ENCODE results near the gene FBXW11. TPM values are rescaled to one million over a fixed set of nuclear protein-coding genes. Genes with fewer than 3 reads are reported as not detected.
"Not testable (repeated sequence)": the region's sequence is repeated elsewhere in the genome, so short reads cannot be mapped to it uniquely, and the experiment has no call there.

Gene FBXW11
- total RNA-seq, 1 donor from 2014 or later = 54.8 TPM

GRCh38 chr5:171891595-171891994 lies 114.8 kb downstream of the FBXW11 start:
- Mint-ChIP-seq H3K4me3 (ENCODE audit: unreplicated experiment) (no peak overlapping the region), H3K9me3 (ENCODE audit: low read depth) (no peaks in the 10 kb centered on the region), H3K27me3 (ENCODE audit: low read depth) (no peaks in the 10 kb centered on the region), H3K36me3 (ENCODE audit: low read depth) (peaks cover 7% of the 10 kb centered on the region), H3K4me1 (ENCODE audit: low read depth) (peaks cover 45% of the 10 kb centered on the region), H3K27ac (ENCODE audit: unreplicated experiment) (no peak overlapping the region)
- no peak for DNase-seq (ENCODE audit: low spot score)
- TF ChIP-seq, protein P1, sequence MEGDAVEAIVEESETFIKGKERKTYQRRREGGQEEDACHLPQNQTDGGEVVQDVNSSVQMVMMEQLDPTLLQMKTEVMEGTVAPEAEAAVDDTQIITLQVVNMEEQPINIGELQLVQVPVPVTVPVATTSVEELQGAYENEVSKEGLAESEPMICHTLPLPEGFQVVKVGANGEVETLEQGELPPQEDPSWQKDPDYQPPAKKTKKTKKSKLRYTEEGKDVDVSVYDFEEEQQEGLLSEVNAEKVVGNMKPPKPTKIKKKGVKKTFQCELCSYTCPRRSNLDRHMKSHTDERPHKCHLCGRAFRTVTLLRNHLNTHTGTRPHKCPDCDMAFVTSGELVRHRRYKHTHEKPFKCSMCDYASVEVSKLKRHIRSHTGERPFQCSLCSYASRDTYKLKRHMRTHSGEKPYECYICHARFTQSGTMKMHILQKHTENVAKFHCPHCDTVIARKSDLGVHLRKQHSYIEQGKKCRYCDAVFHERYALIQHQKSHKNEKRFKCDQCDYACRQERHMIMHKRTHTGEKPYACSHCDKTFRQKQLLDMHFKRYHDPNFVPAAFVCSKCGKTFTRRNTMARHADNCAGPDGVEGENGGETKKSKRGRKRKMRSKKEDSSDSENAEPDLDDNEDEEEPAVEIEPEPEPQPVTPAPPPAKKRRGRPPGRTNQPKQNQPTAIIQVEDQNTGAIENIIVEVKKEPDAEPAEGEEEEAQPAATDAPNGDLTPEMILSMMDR (IDR thresholded peaks at IDR 0.05) = no peak

- H3K4me3 Mint-ChIP-seq (ENCODE audit: unreplicated experiment) = no peak overlapping the region
- H3K36me3 Mint-ChIP-seq (ENCODE audit: low read depth) = peaks cover 7% of the 10 kb centered on the region
- TF ChIP-seq, protein P1 (IDR thresholded peaks at IDR 0.05) = no peak
- no peak for DNase-seq (ENCODE audit: low spot score)
- peaks cover 45% of the 10 kb centered on the region for H3K4me1 Mint-ChIP-seq (ENCODE audit: low read depth)
- H3K9me3 Mint-ChIP-seq (ENCODE audit: low read depth) = no peaks in the 10 kb centered on the region
- no peaks in the 10 kb centered on the region for H3K27me3 Mint-ChIP-seq (ENCODE audit: low read depth)
- no peak overlapping the region for H3K27ac Mint-ChIP-seq (ENCODE audit: unreplicated experiment)
Observed at GRCh38 chr5:171891150-171891549, 115.3 kb downstream of the FBXW11 start.

GRCh38 chr5:171888051-171888481 lies 118.4 kb downstream of the FBXW11 start:
- TF ChIP-seq, protein P1 (IDR thresholded peaks at IDR 0.05) = no peak
- peaks cover 16% of the 10 kb centered on the region for H3K4me1 Mint-ChIP-seq (ENCODE audit: low read depth)
- DNase-seq (ENCODE audit: low spot score) = no peak
- H3K27ac Mint-ChIP-seq (ENCODE audit: unreplicated experiment) = no peak overlapping the region
- H3K4me3 Mint-ChIP-seq (ENCODE audit: unreplicated experiment) = no peak overlapping the region
- no peaks in the 10 kb centered on the region for H3K9me3 Mint-ChIP-seq (ENCODE audit: low read depth)
- peaks cover 21% of the 10 kb centered on the region for H3K36me3 Mint-ChIP-seq (ENCODE audit: low read depth)
- H3K27me3 Mint-ChIP-seq (ENCODE audit: low read depth) = no peaks in the 10 kb centered on the region

GRCh38 chr5:171886037-171886436 lies 120.4 kb downstream of the FBXW11 start:
- H3K27me3 Mint-ChIP-seq (ENCODE audit: low read depth); H3K4me3 Mint-ChIP-seq (ENCODE audit: unreplicated experiment); H3K4me1 Mint-ChIP-seq (ENCODE audit: low read depth); H3K27ac Mint-ChIP-seq (ENCODE audit: unreplicated experiment); H3K9me3 Mint-ChIP-seq (ENCODE audit: low read depth); DNase-seq (ENCODE audit: low spot score): not testable (repeated sequence)
- H3K36me3 Mint-ChIP-seq (ENCODE audit: low read depth) = peaks cover 19% of the 10 kb centered on the region

DNA sequence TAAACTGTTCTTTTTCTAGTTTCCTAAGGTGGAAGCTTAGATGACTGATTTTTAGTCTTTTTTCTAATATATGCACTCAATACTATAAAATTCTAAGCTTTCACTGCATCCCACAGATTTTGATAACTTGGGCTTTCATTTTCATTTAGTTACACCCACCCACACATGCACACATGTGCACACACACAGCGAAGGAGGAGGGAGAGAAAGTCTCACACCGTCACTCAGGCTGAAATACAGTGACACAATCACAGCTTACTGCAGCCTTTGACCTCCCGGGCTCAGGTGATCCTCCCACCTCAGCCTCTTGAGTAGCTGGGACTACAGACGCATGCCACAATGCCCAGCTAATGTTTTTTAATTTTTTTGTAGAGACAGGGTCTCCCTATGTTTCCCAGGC lies 124.3 kb downstream of the FBXW11 start:
- Mint-ChIP-seq H3K4me1 (ENCODE audit: low read depth) (no peaks in the 10 kb centered on the region), H3K9me3 (ENCODE audit: low read depth) (no peaks in the 10 kb centered on the region), H3K27me3 (ENCODE audit: low read depth) (no peaks in the 10 kb centered on the region), H3K4me3 (ENCODE audit: unreplicated experiment) (no peak overlapping the region), H3K36me3 (ENCODE audit: low read depth) (peaks cover 22% of the 10 kb centered on the region), H3K27ac (ENCODE audit: unreplicated experiment) (no peak overlapping the region)
- no peak for DNase-seq (ENCODE audit: low spot score)
- TF ChIP-seq, protein P1 (IDR thresholded peaks at IDR 0.05) = no peak

DNA sequence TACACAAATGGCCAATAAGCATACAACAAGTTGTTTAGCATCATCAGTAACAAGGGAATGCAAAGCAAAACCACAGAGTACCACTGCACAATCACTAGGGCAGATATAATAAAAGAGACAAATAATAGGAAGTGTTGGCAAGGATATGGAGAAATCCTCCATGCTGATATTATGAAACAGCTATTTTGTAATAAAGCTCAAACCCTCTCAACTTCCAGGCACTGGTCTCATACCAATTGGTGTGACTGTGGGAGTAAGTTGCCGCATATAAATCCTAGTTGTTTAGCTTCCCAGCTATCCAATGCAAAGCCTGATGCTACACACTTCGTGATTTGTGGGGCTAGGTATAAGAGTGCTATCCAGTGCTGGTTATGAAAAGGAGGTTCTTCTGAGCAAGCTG lies 132.2 kb downstream of the FBXW11 start:
- DNase-seq (ENCODE audit: low spot score) = no peak
- Mint-ChIP-seq H3K36me3 (ENCODE audit: low read depth) (peaks cover 24% of the 10 kb centered on the region), H3K27ac (ENCODE audit: unreplicated experiment) (no peak overlapping the region), H3K4me1 (ENCODE audit: low read depth) (peaks cover 31% of the 10 kb centered on the region), H3K4me3 (ENCODE audit: unreplicated experiment) (no peak overlapping the region), H3K27me3 (ENCODE audit: low read depth) (no peaks in the 10 kb centered on the region), H3K9me3 (ENCODE audit: low read depth) (no peaks in the 10 kb centered on the region)
- TF ChIP-seq, protein P1 (IDR thresholded peaks at IDR 0.05) = no peak
